GM12865 (cell line): Measurements from ENCODE around the gene RTP5.
A peak's percentile ranks its signal among the peaks of the same experiment; 100 is the strongest.

Experiments used
- DNase-seq: peaks from one replicate; pipeline ENCODE4 v3.0.0; 2010; ENCODE audit warnings: low read depth
- H3K4me3 ChIP-seq: 2 replicates; pipeline ENCODE4 v1.5.1; 2011; ENCODE audit warnings: mild to moderate bottlenecking, low read depth, low read length, control low read depth
- TF ChIP-seq, protein P1 (sequence below): IDR thresholded peaks from 2 replicates; pipeline ENCODE4 v1.5.1; 2011; ENCODE audit warnings: low read length, control low read depth, low read depth, inconsistent platforms; ENCODE audit not compliant: insufficient read depth; ENCODE audit errors: missing control alignments

RTP5 gene

DNA sequence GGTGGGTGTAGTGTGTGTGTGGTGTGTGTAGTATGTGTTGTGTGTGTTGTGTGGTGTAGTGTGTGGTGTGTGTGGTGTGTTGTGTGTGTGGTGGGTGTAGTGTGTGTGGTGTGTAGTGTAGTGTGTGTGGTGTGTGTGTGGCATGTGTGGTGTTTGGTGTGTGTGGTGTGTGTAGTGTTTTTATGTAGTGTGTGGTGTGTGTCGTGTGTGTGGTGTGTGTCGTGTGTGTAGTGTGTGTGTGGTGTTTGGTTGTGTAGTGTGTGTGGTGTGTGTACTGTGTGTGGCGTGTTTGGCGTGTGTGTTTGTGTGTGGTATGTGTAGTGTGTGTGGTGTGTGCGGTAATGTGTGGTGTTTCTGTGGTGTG lies 4.7 kb upstream of the RTP5 start:
- TF ChIP-seq, protein P1, sequence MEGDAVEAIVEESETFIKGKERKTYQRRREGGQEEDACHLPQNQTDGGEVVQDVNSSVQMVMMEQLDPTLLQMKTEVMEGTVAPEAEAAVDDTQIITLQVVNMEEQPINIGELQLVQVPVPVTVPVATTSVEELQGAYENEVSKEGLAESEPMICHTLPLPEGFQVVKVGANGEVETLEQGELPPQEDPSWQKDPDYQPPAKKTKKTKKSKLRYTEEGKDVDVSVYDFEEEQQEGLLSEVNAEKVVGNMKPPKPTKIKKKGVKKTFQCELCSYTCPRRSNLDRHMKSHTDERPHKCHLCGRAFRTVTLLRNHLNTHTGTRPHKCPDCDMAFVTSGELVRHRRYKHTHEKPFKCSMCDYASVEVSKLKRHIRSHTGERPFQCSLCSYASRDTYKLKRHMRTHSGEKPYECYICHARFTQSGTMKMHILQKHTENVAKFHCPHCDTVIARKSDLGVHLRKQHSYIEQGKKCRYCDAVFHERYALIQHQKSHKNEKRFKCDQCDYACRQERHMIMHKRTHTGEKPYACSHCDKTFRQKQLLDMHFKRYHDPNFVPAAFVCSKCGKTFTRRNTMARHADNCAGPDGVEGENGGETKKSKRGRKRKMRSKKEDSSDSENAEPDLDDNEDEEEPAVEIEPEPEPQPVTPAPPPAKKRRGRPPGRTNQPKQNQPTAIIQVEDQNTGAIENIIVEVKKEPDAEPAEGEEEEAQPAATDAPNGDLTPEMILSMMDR, result no peak
- DNase-seq, result no peak
- H3K4me3 ChIP-seq, result no peak overlapping the region

- TF ChIP-seq, protein P1, result no peak
- no peak for DNase-seq
- no peak overlapping the region for H3K4me3 ChIP-seq
Observed at GRCh38 chr2:241865416-241865956, 4.0 kb upstream of the RTP5 start.

DNA sequence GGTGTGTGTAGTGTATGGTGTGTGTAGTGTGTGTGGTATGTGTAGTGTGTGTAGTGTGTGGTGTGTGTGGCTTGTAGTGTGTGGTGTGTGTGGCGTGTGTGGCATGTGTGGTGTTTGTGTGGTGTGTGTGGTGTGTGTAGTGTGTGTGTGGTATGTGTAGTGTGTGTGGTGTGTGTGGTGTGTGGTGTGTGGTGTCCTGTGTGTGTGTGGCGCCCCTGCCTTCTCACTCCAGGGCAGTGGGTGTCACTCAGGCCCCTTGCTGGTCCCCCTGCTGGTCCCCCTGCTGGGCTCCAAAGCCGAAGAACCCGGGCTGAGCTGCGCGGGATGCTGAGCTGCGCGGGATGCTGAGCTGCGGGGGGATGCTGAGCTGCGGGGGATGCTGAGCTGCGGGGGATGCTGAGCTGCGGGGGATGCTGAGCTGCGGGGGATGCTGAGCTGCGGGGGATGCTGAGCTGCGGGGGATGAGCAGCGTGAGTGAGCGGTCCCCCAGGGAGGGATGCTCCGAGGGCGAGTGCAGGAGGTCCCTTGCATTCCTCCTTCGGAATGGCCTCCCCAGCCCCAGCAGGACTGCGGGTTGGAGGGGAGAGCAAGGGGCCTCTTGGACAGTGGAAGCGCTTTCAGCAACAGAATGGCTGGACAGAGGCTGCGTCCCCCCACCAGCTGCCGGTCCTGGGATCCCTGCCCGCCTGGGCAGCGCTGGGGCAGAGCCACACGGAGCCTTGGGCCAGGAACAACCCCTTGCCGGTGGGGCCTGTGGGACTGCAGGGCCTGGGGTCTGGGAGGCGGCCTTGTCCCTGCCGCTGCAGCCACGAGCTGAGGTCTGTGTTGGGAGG lies 3.4 kb upstream of the RTP5 start:
- peak; percentile 28 for DNase-seq
- no peak overlapping the region for H3K4me3 ChIP-seq
- TF ChIP-seq, protein P1, result peak; percentile 5

DNA sequence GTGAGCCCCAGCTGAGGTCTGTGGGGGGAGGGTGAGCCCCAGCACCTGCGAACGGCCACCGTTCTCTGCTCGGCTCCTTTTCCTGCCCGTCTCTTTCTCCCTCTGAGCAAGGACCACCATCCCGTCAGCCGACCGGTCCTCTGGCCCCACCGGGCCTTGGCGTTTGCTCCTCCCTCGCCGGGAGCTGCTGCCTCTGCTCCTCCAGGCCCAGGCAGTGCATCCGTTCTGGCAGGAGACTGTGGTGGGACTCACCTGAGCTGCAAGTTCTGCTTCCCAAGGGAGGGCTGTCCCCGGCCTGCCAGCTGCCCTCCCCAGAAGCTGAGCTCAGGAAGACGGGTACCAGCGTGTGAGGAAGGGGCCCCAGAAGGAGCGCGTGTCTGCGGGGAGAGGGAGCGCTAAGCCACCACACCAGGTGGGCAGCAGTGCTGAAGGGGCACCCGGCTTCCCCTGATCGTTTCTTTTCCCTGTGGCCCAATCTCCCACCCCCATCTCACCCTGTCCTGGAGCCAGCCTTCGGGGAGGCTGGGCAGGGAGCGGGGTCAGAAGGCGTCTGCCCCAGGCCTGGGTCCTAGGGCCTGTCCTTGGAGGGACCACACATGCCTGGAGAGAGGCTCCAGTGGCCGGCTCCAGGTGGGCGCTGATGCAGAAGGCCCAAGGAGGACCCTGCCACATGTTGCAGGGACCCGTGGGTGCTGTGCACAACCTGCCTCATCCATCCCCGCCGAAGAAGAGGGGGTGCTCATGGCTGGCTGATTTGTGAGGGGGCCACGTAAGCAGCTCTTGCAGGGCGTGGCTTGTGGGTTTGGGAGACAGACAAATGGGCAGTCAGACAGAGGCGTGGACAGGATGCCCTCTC lies 2.5 kb upstream of the RTP5 start:
- DNase-seq, result no peak
- TF ChIP-seq, protein P1, result no peak
- H3K4me3 ChIP-seq, result no peak overlapping the region

GRCh38 chr2:241867776-241868420 lies 1.6 kb upstream of the RTP5 start:
- no peak for DNase-seq
- TF ChIP-seq, protein P1, result no peak
- no peak overlapping the region for H3K4me3 ChIP-seq

- no peak for DNase-seq
- no peak overlapping the region for H3K4me3 ChIP-seq
- TF ChIP-seq, protein P1, result no peak
Observed at GRCh38 chr2:241868661-241869081, 858 bp upstream of the RTP5 start.
